IMR-90 (cell line): ENCODE data around the gene DRD2.

Experiments
- CHD1 ChIP-seq: IDR thresholded peaks from 2 replicates; pipeline ENCODE4 v1.6.1; 2012; ENCODE audit warnings: low read depth, low read length, improper control_type of control experiment
- CTCF ChIP-seq: conservative IDR thresholded peaks from 2 replicates; pipeline ENCODE4 v1.5.1; 2012; ENCODE audit warnings: mild to moderate bottlenecking, low read depth, low read length, improper control_type of control experiment
- ELK1 ChIP-seq: fragments of 150-350 bp; IDR thresholded peaks from 2 replicates; pipeline ENCODE4 v1.6.1; 2016; ENCODE audit warnings: low read depth, mild to moderate bottlenecking, low read length, moderate library complexity, borderline replicate concordance
- FOS ChIP-seq: fragments of 150-350 bp; IDR thresholded peaks from 2 replicates; pipeline ENCODE4 v1.6.1; 2016; ENCODE audit warnings: low read depth, low read length
- MAZ ChIP-seq: IDR thresholded peaks from 2 replicates; pipeline ENCODE4 v1.6.1; 2012; ENCODE audit warnings: low read depth, mild to moderate bottlenecking, low read length, improper control_type of control experiment, moderate library complexity, borderline replicate concordance
- MXI1 ChIP-seq: IDR thresholded peaks from 2 replicates; pipeline ENCODE4 v1.6.1; 2012; ENCODE audit warnings: low read depth, mild to moderate bottlenecking, low read length, moderate library complexity, borderline replicate concordance
- NFE2L2 ChIP-seq: fragments of 150-350 bp; IDR thresholded peaks from 2 replicates; pipeline ENCODE4 v1.6.1; 2016; ENCODE audit warnings: low read depth, mild to moderate bottlenecking, low read length
- POLR2A ChIP-seq: IDR thresholded peaks from 2 replicates; pipeline ENCODE4 v1.6.1; 2012; ENCODE audit warnings: mild to moderate bottlenecking, low read depth, low read length
- RAD21 ChIP-seq: IDR thresholded peaks from 2 replicates; pipeline ENCODE4 v1.6.1; 2012; ENCODE audit warnings: low read length, improper control_type of control experiment
- USF2 ChIP-seq: fragments of 150-350 bp; IDR thresholded peaks from 2 replicates; pipeline ENCODE4 v1.6.1; 2017; ENCODE audit warnings: mild to moderate bottlenecking, antibody characterized with exemption, low read length, low read depth

- no peak for TF ChIP-seq RAD21
- no peak for TF ChIP-seq CHD1
- no peak for TF ChIP-seq CTCF
- TF ChIP-seq USF2 = no peak
- TF ChIP-seq POLR2A = no peak
- no peak for TF ChIP-seq ELK1
- no peak for TF ChIP-seq NFE2L2
- TF ChIP-seq MAZ = no peak
- TF ChIP-seq FOS = no peak
- TF ChIP-seq MXI1 = no peak
These were observed 43.7 kb upstream of the DRD2 start for GRCh38 chr11:113518716-113519495.
